Hippocampal formation (tissue), 2 donors: Measurements from ENCODE around the gene ZDHHC11.
"Not testable (repeated sequence)": the region's sequence is repeated elsewhere in the genome, so short reads cannot be mapped to it uniquely, and the experiment has no call there.

Source experiments
- DNase-seq, 2 donors: peaks; one replicate each; lab custom pipeline; 2025; lab: John Stamatoyannopoulos, UW

ZDHHC11 gene

GRCh38 chr5:859391-859790, 8.6 kb upstream of the ZDHHC11 start:
- no peak for DNase-seq

- no peak for DNase-seq
Measured at GRCh38 chr5:858726-859125, 7.9 kb upstream of the ZDHHC11 start.

- no peak for DNase-seq
Measured at GRCh38 chr5:856531-857425, 6.0 kb upstream of the ZDHHC11 start.

GRCh38 chr5:855771-856530, 5.2 kb upstream of the ZDHHC11 start:
- no peak for DNase-seq

GRCh38 chr5:854966-855743, 4.4 kb upstream of the ZDHHC11 start:
- DNase-seq = no peak

GRCh38 chr5:854217-854616, 3.4 kb upstream of the ZDHHC11 start:
- DNase-seq = no peak

GRCh38 chr5:853416-854090, 2.8 kb upstream of the ZDHHC11 start:
- not testable (repeated sequence) for DNase-seq

- DNase-seq = no peak
Measured at GRCh38 chr5:852431-853401, 1.9 kb upstream of the ZDHHC11 start.

- no peak for DNase-seq
Measured at GRCh38 chr5:852018-852417, 1.2 kb upstream of the ZDHHC11 start.

- no peak for DNase-seq
Measured at GRCh38 chr5:851553-851952, 767 bp upstream of the ZDHHC11 start.

- no peak for DNase-seq
Measured at GRCh38 chr5:851076-851475, 290 bp upstream of the ZDHHC11 start.

GRCh38 chr5:849651-850301, 1.0 kb downstream of the ZDHHC11 start:
- DNase-seq = no peak

- no peak for DNase-seq
Measured at GRCh38 chr5:848671-849111, 2.1 kb downstream of the ZDHHC11 start.

- not testable (repeated sequence) for DNase-seq
Measured at GRCh38 chr5:847736-848135, 3.0 kb downstream of the ZDHHC11 start.

- not testable (repeated sequence) for DNase-seq
Measured at GRCh38 chr5:847212-847611, 3.6 kb downstream of the ZDHHC11 start.

- not testable (repeated sequence) for DNase-seq
Measured at GRCh38 chr5:846602-847091, 4.1 kb downstream of the ZDHHC11 start.

GRCh38 chr5:845676-846601, 4.8 kb downstream of the ZDHHC11 start:
- DNase-seq = not testable (repeated sequence)

- not testable (repeated sequence) for DNase-seq
Measured at GRCh38 chr5:845031-845675, 5.6 kb downstream of the ZDHHC11 start.
